IMR-90 (cell line): ENCODE measurements around the gene BSPRY. TPM values are rescaled to one million over a fixed set of nuclear protein-coding genes. Genes with fewer than 3 reads are reported as not detected.

Experiments used
- ATAC-seq: fragments of 200-7000 bp; cut with Tn5 transposase; 2 replicates; pipeline ENCODE4 v1.9.1; 2020; ENCODE audit warnings: low read depth, mild to moderate bottlenecking, moderate library complexity
- BruUV-seq: library from RNA; stranded (reverse); fragments of 400-500 nt; replicated peaks from 2 replicates; lab custom pipeline; 2021; lab: Mats Ljungman, UMichigan
- CTCF ChIA-PET: fragments of 300-600 bp; formaldehyde crosslinking; extraction: SDS; loops from one replicate; lab custom pipeline; 2021; ENCODE audit warnings: antibody characterized with exemption; lab: Yijun Ruan, JAX
- POLR2A ChIA-PET: fragments of 300-600 bp; sonication (Branson Sonifier 250); formaldehyde crosslinking; loops from one replicate; lab custom pipeline; 2022; ENCODE audit warnings: antibody characterized with exemption; ENCODE audit not compliant: unreplicated experiment; lab: Charles Lee
- DNase-seq: peaks from one replicate; pipeline ENCODE4 v3.0.0; 2013
- H2AFZ ChIP-seq: replicated peaks from 2 replicates; pipeline ENCODE3; 2013; ENCODE audit warnings: low read length, mild to moderate bottlenecking; ENCODE audit not compliant: poor library complexity
- H2AK5ac ChIP-seq: 2 replicates; pipeline ENCODE4 v1.6.1; 2013; ENCODE audit warnings: low read depth, low read length, inconsistent platforms
- H2AK9ac ChIP-seq: replicated peaks from 2 replicates; pipeline ENCODE3; 2013; ENCODE audit warnings: mild to moderate bottlenecking, low read depth, low read length, moderate library complexity; ENCODE audit not compliant: poor library complexity
- H2BK120ac ChIP-seq: 2 replicates; pipeline ENCODE4 v1.6.1; 2013; ENCODE audit warnings: low read depth, low read length, inconsistent platforms
- H2BK15ac ChIP-seq: 3 replicates; pipeline ENCODE4 v1.6.1; 2013; ENCODE audit warnings: low read depth, low read length, inconsistent platforms
- H2BK20ac ChIP-seq: 2 replicates; pipeline ENCODE4 v1.6.1; 2013; ENCODE audit warnings: low read depth, mild to moderate bottlenecking, inconsistent platforms, low read length, moderate library complexity
- H2BK5ac ChIP-seq: 2 replicates; pipeline ENCODE4 v1.6.1; 2013; ENCODE audit warnings: mild to moderate bottlenecking, low read depth, low read length, inconsistent platforms; ENCODE audit not compliant: poor library complexity, severe bottlenecking
- H3K14ac ChIP-seq: replicated peaks from 2 replicates; pipeline ENCODE4 v1.6.1; 2013; ENCODE audit warnings: low read depth, low read length, inconsistent platforms
- H3K18ac ChIP-seq: 2 replicates; pipeline ENCODE4 v1.6.1; 2013; ENCODE audit warnings: low read depth, low read length, control low read depth
- H3K23ac ChIP-seq: 2 replicates; pipeline ENCODE4 v1.6.1; 2013; ENCODE audit warnings: low read depth, low read length, inconsistent platforms
- H3K27ac ChIP-seq: 2 replicates; pipeline ENCODE4 v1.5.1; 2013; ENCODE audit warnings: mild to moderate bottlenecking, control low read depth, low read length; ENCODE audit not compliant: insufficient read depth
- H3K27me3 ChIP-seq: 2 replicates; pipeline ENCODE4 v1.6.1; 2013; ENCODE audit warnings: low read length; ENCODE audit not compliant: control insufficient read depth, insufficient read depth
- H3K36me3 ChIP-seq: 2 replicates; pipeline ENCODE4 v1.6.1; 2013; ENCODE audit warnings: low read length, mixed read lengths; ENCODE audit not compliant: control insufficient read depth, insufficient read depth
- H3K4ac ChIP-seq: 2 replicates; pipeline ENCODE4 v1.6.1; 2013; ENCODE audit warnings: low read depth, low read length, inconsistent platforms
- H3K4me1 ChIP-seq: 2 replicates; pipeline ENCODE4 v1.6.1; 2013; ENCODE audit warnings: low read length, mixed read lengths; ENCODE audit not compliant: control insufficient read depth, insufficient read depth
- H3K4me2 ChIP-seq: 2 replicates; pipeline ENCODE4 v1.6.1; 2013; ENCODE audit warnings: low read depth, mild to moderate bottlenecking, control low read depth, low read length, moderate library complexity
- H3K4me3 ChIP-seq: 2 replicates; pipeline ENCODE4 v1.5.1; 2013; ENCODE audit warnings: low read depth, mild to moderate bottlenecking, control low read depth, low read length, moderate library complexity; ENCODE audit not compliant: insufficient read depth
- H3K56ac ChIP-seq: 2 replicates; pipeline ENCODE4 v1.6.1; 2013; ENCODE audit warnings: low read length, inconsistent platforms; ENCODE audit not compliant: insufficient read depth; ENCODE audit errors: extremely low read depth
- H3K79me1 ChIP-seq, 2 experiments: 2 replicates each; pipeline ENCODE4 v1.6.1; 2013; ENCODE audit warnings: low read length in 2 of 2, inconsistent platforms in 1 of 2, low read depth in 1 of 2
- H3K9ac ChIP-seq: 2 replicates; pipeline ENCODE4 v1.6.1; 2013; ENCODE audit warnings: low read depth, low read length, control low read depth
- H3K9me1 ChIP-seq: 2 replicates; pipeline ENCODE4 v1.6.1; 2013; ENCODE audit warnings: low read length, inconsistent platforms; ENCODE audit not compliant: insufficient read depth
- H3K9me3 ChIP-seq: 2 replicates; pipeline ENCODE4 v1.6.1; 2013; ENCODE audit warnings: low read length; ENCODE audit not compliant: control insufficient read depth, insufficient read depth
- H4K20me1 ChIP-seq: 2 replicates; pipeline ENCODE4 v1.6.1; 2013; ENCODE audit warnings: low read length, inconsistent platforms; ENCODE audit not compliant: insufficient read depth
- H4K5ac ChIP-seq: 2 replicates; pipeline ENCODE4 v1.6.1; 2013; ENCODE audit warnings: mild to moderate bottlenecking, low read depth, low read length, control low read depth
- H4K8ac ChIP-seq, 2 experiments: 2 replicates each; pipeline ENCODE4 v1.6.1; 2013; ENCODE audit warnings: low read depth in 2 of 2, low read length in 2 of 2, control low read depth in 1 of 2, inconsistent platforms in 1 of 2
- H4K91ac ChIP-seq: 2 replicates; pipeline ENCODE4 v1.6.1; 2013; ENCODE audit warnings: low read depth, low read length, inconsistent platforms; ENCODE audit not compliant: insufficient read depth
- RCOR1 ChIP-seq: IDR thresholded peaks from 2 replicates; pipeline ENCODE4 v1.6.1; 2012; ENCODE audit warnings: mild to moderate bottlenecking, low read length, improper control_type of control experiment; ENCODE audit not compliant: insufficient replicate concordance
- RFX5 ChIP-seq: IDR thresholded peaks from 2 replicates; pipeline ENCODE4 v1.8.0; 2012; ENCODE audit warnings: low read depth, mild to moderate bottlenecking, low read length, moderate library complexity
- WGBS, 2 experiments: methylation state at CpG; one replicate each; pipeline versions ENCODE4 v1.1.5 to v1.1.7; 2013; ENCODE audit warnings: missing lambda C conversion rate in 2 of 2; ENCODE audit not compliant: insufficient read length in 1 of 2; ENCODE audit errors: extremely low coverage in 2 of 2; 5-methylcytosine and 5-hydroxymethylcytosine counted together
- dilution Hi-C: fragments of 300-500 bp; cut with HindIII; formaldehyde crosslinking; loops from one replicate; pipeline ENCODE4 v1.14.3; 2018; ENCODE audit warnings: low sequenced_read_pairs; ENCODE audit not compliant: unreplicated experiment
- in situ Hi-C: fragments of 300-500 bp; cut with MboI; formaldehyde crosslinking; loops from 3 replicates; pipeline ENCODE4 v1.14.3; 2019; ENCODE audit warnings: low sequenced_read_pairs, inconsistent platforms, mixed read lengths
- intact Hi-C: fragments of 100-400 bp; cut with micrococcal nuclease; formaldehyde crosslinking; loops from 2 replicates; pipeline ENCODE4 v1.10.0; 2022
- polyA plus RNA-seq, 3 experiments: library from polyadenylated mRNA; depleted of rRNA; stranded (reverse); fragments of >200 nt; gene quantifications; 2 replicates each; pipeline ENCODE4 v1.2.3, GENCODE V29; 2012; ENCODE audit warnings: low replicate concordance in 1 of 3
- total RNA-seq: library from RNA; depleted of rRNA; stranded (reverse); fragments of >200 nt; gene quantifications from 2 replicates; pipeline ENCODE4 v1.2.3, GENCODE V29; 2012
- TF ChIP-seq, protein P1 (sequence below): fragments of 150-350 bp; IDR thresholded peaks from 2 replicates; pipeline ENCODE4 v1.6.1; 2016; ENCODE audit warnings: low read depth, mild to moderate bottlenecking, low read length, moderate library complexity, borderline replicate concordance
- TF ChIP-seq, protein P2 (sequence below): conservative IDR thresholded peaks from 2 replicates; pipeline ENCODE4 v1.5.1; 2012; ENCODE audit warnings: mild to moderate bottlenecking, low read depth, low read length, improper control_type of control experiment

BSPRY gene
- total and polyA plus RNA-seq, 2 of the 4 experiments (the other 2 are of a cell fraction), result not detected

DNA sequence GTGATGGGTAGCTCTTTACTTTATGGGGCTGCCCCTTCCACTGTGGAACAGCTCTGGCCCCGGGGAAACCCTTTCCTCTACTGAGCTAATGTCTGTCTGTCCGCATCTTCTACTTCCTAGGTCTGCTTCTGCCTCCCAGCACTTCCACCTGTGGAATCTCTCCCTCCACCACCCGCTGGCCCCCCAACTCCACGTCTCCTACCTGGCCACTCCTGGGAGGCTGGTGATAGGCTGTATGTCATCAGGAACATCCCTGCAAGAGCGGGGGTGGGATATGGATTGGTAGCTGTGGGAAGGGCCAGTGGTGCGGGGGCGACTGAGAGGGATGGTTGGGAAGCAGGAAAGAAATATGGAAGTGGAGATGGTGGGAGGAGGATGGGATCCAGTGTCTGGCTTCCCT is 42.6 kb downstream of the BSPRY start:
- no peak overlapping the region for H2AK5ac ChIP-seq
- peaks cover 3% of the 10 kb centered on the region; the same call in 1 of the 2 replicates for H3K9me1 ChIP-seq
- no peaks in the 10 kb centered on the region for H3K4me1 ChIP-seq
- H3K9me3 ChIP-seq, result no peaks in the 10 kb centered on the region
- in situ Hi-C loops (no loop called here), dilution Hi-C loops (no loop called here), intact Hi-C loops (no loop called here)
- H2BK5ac ChIP-seq, result no peak overlapping the region
- TF ChIP-seq, protein P1, sequence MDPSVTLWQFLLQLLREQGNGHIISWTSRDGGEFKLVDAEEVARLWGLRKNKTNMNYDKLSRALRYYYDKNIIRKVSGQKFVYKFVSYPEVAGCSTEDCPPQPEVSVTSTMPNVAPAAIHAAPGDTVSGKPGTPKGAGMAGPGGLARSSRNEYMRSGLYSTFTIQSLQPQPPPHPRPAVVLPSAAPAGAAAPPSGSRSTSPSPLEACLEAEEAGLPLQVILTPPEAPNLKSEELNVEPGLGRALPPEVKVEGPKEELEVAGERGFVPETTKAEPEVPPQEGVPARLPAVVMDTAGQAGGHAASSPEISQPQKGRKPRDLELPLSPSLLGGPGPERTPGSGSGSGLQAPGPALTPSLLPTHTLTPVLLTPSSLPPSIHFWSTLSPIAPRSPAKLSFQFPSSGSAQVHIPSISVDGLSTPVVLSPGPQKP, result no peak
- TF ChIP-seq RCOR1 (no peak), RFX5 (no peak)
- TF ChIP-seq, protein P2, sequence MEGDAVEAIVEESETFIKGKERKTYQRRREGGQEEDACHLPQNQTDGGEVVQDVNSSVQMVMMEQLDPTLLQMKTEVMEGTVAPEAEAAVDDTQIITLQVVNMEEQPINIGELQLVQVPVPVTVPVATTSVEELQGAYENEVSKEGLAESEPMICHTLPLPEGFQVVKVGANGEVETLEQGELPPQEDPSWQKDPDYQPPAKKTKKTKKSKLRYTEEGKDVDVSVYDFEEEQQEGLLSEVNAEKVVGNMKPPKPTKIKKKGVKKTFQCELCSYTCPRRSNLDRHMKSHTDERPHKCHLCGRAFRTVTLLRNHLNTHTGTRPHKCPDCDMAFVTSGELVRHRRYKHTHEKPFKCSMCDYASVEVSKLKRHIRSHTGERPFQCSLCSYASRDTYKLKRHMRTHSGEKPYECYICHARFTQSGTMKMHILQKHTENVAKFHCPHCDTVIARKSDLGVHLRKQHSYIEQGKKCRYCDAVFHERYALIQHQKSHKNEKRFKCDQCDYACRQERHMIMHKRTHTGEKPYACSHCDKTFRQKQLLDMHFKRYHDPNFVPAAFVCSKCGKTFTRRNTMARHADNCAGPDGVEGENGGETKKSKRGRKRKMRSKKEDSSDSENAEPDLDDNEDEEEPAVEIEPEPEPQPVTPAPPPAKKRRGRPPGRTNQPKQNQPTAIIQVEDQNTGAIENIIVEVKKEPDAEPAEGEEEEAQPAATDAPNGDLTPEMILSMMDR, result no peak
- DNase-seq, result no peak
- no peak overlapping the region for H3K56ac ChIP-seq
- no peak overlapping the region for H3K4ac ChIP-seq
- no peak overlapping the region for H3K4me2 ChIP-seq
- no peaks in the 10 kb centered on the region for H4K20me1 ChIP-seq
- ATAC-seq, result no peak
- H2AFZ ChIP-seq, result no peak overlapping the region
- CTCF ChIA-PET, result no interaction called here
- no peak overlapping the region for H3K9ac ChIP-seq
- no peaks in the 10 kb centered on the region for H3K27me3 ChIP-seq
- H4K5ac ChIP-seq, result no peak overlapping the region
- H2BK20ac ChIP-seq, result no peak overlapping the region
- no peak overlapping the region for H3K18ac ChIP-seq
- H2BK120ac ChIP-seq, result no peak overlapping the region
- POLR2A ChIA-PET, result no interaction called here
- peaks cover 49% of the 10 kb centered on the region for H3K36me3 ChIP-seq
- H3K27ac ChIP-seq, result no peak overlapping the region
- no peak overlapping the region for H3K14ac ChIP-seq
- no peak overlapping the region for H3K23ac ChIP-seq
- no peak overlapping the region for H3K4me3 ChIP-seq
- no peak overlapping the region for H4K91ac ChIP-seq
- WGBS, 2 experiments, result 100% methylated on average over 4 of the region's 7 CpGs; no CpG with 5 or more reads in 1 of the 2 experiments
- BruUV-seq, result no TSS peak
- H3K79me1 ChIP-seq, result peaks cover 10 to 11% of the 10 kb centered on the region in 2 experiments
- no peak overlapping the region for H4K8ac ChIP-seq
- H2AK9ac ChIP-seq, result no peak overlapping the region
- no peak overlapping the region for H2BK15ac ChIP-seq
